ENCODE measurements around the gene CLIP1.
"Not testable (repeated sequence)": the region's sequence is repeated elsewhere in the genome, so short reads cannot be mapped to it uniquely, and the experiment has no call there.

Gene CLIP1

DNA sequence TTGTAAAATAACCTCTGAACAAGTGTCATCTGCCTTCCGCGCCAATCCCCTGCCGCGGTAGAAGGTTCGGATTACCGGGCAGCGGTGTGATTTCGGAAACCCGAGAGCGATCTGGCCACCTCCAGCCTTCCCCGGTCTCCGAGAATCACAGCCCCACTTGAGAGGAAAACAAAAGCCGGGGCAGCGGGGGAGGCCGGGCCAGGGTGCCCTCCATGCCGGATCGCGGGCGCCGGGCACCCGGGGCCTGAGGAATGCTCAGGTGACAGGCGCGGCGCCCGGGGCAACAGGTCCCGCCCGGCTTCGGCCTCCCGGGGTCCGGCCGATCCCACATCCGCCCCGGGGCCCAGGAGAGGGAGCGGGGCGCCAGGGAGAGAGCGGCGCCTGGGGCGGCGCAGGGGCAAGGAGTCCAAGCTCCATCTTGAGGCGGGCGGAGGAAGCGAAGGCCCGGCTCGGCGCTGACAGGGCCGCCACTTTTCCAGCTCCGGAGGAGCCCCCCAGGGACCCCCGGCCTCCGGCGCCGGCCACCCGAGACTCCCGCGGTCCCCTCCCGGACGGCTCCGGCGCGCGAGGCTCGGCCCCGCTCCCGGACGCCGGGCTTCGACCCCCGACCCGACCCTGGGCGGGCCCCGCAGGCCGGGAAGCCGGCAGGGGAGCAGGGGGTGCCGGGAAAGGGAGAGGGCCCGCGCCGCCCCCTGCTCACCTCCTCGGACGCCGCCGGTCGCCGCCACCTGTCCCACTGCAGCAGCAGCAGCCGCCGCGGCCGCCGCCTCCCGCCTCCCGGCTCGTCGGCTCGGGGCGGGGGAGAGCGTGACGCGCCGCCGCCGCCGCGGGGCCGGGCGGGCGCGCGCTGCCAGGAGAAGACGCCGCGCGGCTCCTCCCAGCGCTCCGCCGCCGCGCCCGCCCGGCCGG is at the start of gene CLIP1:
Gene CLIP1 (minus strand): TSS at position 849 of the 909 bp plus-strand sequence. CDS start 42,217 bp downstream, outside the sequence.
- Histone ChIP-seq H3K9me2 (replicated peaks; ENCODE audit: control insufficient read depth, low read length) (no peaks in the 10 kb centered on the region), H3K4me2 (ENCODE audit: low read length) (peak within 1 kb of the TSS; percentile 94), H3K27ac (ENCODE audit: low read depth, low read length) (peak within 1 kb of the TSS; percentile 21), H3K4me3 (ENCODE audit: low read length) (peak within 1 kb of the TSS; percentile 94), H3K27me3 (ENCODE audit: control insufficient read depth, low read length) (peaks cover 7% of the 10 kb centered on the region), H3K36me3 (ENCODE audit: control insufficient read depth, low read length) (no peaks in the 10 kb centered on the region), H3K79me2 (ENCODE audit: control insufficient read depth, low read length) (peaks cover 35% of the 10 kb centered on the region), H3K9me3 (ENCODE audit: control insufficient read depth, insufficient read depth, low read length) (no peaks in the 10 kb centered on the region), H3F3A (ENCODE audit: control insufficient read depth, insufficient read depth) (peaks cover 19% of the 10 kb centered on the region), H3K4me1 (ENCODE audit: control insufficient read depth, low read length) (peaks cover 56% of the 10 kb centered on the region), H4K20me1 (ENCODE audit: control insufficient read depth, insufficient read depth, low read depth, low read length) (no peaks in the 10 kb centered on the region)
- no peak for TF ChIP-seq EZH2phosphoT487 (IDR thresholded peaks at IDR 0.05; ENCODE audit: borderline replicate concordance, low read length)
- TF ChIP-seq, protein P1, sequence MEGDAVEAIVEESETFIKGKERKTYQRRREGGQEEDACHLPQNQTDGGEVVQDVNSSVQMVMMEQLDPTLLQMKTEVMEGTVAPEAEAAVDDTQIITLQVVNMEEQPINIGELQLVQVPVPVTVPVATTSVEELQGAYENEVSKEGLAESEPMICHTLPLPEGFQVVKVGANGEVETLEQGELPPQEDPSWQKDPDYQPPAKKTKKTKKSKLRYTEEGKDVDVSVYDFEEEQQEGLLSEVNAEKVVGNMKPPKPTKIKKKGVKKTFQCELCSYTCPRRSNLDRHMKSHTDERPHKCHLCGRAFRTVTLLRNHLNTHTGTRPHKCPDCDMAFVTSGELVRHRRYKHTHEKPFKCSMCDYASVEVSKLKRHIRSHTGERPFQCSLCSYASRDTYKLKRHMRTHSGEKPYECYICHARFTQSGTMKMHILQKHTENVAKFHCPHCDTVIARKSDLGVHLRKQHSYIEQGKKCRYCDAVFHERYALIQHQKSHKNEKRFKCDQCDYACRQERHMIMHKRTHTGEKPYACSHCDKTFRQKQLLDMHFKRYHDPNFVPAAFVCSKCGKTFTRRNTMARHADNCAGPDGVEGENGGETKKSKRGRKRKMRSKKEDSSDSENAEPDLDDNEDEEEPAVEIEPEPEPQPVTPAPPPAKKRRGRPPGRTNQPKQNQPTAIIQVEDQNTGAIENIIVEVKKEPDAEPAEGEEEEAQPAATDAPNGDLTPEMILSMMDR (IDR thresholded peaks at IDR 0.05; ENCODE audit: low read depth, low read length, poor library complexity, severe bottlenecking), result peak; percentile 42

DNA sequence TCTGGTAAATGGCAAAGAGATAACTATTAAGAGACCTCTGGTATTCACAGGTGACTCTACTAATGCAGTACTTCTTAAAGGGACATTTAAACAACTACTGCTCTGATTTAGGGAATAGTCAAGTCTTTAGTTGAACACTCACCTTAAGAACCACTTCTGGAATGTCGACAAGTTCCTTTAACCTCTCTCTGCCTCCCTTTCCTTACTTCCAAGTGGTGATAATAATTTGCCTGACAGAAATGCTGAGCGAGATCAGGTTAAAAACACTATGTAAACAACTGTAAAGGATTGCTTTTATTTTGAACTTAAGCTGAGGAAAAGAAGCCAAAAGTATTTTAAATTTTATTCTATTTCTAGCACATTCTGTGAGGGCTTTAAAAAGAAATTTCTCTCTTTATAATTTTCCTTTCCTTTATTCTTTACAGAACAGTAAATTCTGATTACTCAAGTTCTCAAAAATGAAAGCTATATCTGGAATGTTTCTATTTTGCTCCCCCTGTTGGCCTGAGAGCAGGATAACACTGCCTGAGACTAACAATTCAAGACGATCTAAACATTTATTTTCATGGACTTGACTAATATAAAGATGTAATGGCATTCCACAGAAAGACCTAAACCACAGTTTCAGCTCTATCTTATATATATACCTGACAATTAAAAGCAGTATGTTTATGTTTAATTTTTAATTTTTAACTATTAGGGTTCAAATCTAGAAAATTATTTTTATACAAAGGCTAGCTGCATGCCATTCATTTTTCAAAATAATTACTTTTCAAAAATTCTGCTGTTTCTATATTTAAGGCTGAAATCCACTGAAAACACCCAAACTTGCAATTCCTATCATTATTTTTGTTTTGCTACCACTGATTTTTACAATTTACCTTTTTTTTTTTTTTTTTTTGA is 49.1 kb upstream of the CLIP1 start:
- no peak overlapping the region for H3K4me3 ChIP-seq (ENCODE audit: low read length)
- peaks cover 47% of the 10 kb centered on the region for H3K36me3 ChIP-seq (ENCODE audit: control insufficient read depth, low read length)
- H3K27me3 ChIP-seq (ENCODE audit: control insufficient read depth, low read length), result no peaks in the 10 kb centered on the region
- H3F3A ChIP-seq (ENCODE audit: control insufficient read depth, insufficient read depth), result peaks cover 19% of the 10 kb centered on the region
- H3K4me2 ChIP-seq (ENCODE audit: low read length), result no peak overlapping the region
- no peaks in the 10 kb centered on the region for H3K9me2 ChIP-seq (replicated peaks; ENCODE audit: control insufficient read depth, low read length)
- peaks cover 3% of the 10 kb centered on the region for H3K4me1 ChIP-seq (ENCODE audit: control insufficient read depth, low read length)
- no peaks in the 10 kb centered on the region for H3K79me2 ChIP-seq (ENCODE audit: control insufficient read depth, low read length)
- no peak overlapping the region for H3K27ac ChIP-seq (ENCODE audit: low read depth, low read length)
- no peaks in the 10 kb centered on the region for H3K9me3 ChIP-seq (ENCODE audit: control insufficient read depth, insufficient read depth, low read length)
- H4K20me1 ChIP-seq (ENCODE audit: control insufficient read depth, insufficient read depth, low read depth, low read length), result no peaks in the 10 kb centered on the region
- TF ChIP-seq, protein P1 (IDR thresholded peaks at IDR 0.05; ENCODE audit: low read depth, low read length, poor library complexity, severe bottlenecking), result peak; percentile 70
- TF ChIP-seq EZH2phosphoT487 (IDR thresholded peaks at IDR 0.05; ENCODE audit: borderline replicate concordance, low read length), result no peak

DNA sequence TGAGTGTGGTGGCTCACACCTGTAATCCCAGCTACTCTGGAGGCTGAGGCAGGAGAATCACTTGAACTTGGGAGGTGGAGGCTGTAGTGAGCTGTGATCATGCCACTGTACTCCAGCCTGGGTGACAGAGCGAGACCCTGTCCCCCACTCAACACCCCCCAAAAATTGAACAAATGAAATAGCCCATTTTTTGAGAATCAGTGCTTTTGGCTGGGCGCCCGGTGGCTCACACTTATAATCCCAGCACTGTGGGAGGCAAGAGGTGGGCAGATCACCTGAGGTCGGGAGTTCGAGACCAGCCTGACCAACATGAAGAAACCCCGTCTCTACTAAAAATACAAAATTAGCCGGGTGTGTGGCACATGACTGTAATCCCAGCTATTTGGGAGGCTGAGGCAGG is 48.1 kb upstream of the CLIP1 start:
- Histone ChIP-seq H3K36me3 (ENCODE audit: control insufficient read depth, low read length) (peaks cover 37% of the 10 kb centered on the region), H3F3A (ENCODE audit: control insufficient read depth, insufficient read depth) (peaks cover 19% of the 10 kb centered on the region)
- H3K4me2 ChIP-seq (ENCODE audit: low read length); H3K9me3 ChIP-seq (ENCODE audit: control insufficient read depth, insufficient read depth, low read length); H3K4me3 ChIP-seq (ENCODE audit: low read length); H4K20me1 ChIP-seq (ENCODE audit: control insufficient read depth, insufficient read depth, low read depth, low read length); H3K79me2 ChIP-seq (ENCODE audit: control insufficient read depth, low read length); H3K27me3 ChIP-seq (ENCODE audit: control insufficient read depth, low read length); H3K9me2 ChIP-seq (replicated peaks; ENCODE audit: control insufficient read depth, low read length); H3K27ac ChIP-seq (ENCODE audit: low read depth, low read length); H3K4me1 ChIP-seq (ENCODE audit: control insufficient read depth, low read length): not testable (repeated sequence)

DNA sequence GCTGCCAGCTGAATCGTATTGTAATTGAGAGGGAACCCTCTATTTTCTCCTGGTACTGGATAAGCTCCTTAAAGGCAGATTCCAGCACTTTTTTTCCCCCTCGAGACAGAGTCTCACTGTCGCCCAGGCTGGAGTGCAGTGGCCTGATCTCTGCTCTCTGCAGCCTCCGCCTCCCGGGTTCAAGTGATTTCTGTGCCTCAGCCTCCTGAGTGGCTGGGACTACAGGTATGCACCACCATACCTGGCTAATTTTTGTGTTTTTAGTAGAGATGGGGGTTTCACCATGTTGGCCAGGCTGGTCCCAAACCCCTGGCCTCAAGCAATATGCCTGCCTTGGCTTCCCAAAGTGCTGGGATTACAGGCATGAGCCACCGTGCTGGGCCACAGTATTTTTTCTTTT is 47.4 kb upstream of the CLIP1 start:
- H3K4me2 ChIP-seq (ENCODE audit: low read length); H3K27ac ChIP-seq (ENCODE audit: low read depth, low read length); H3K79me2 ChIP-seq (ENCODE audit: control insufficient read depth, low read length); H3K9me2 ChIP-seq (replicated peaks; ENCODE audit: control insufficient read depth, low read length); H3K4me1 ChIP-seq (ENCODE audit: control insufficient read depth, low read length); H4K20me1 ChIP-seq (ENCODE audit: control insufficient read depth, insufficient read depth, low read depth, low read length); H3K27me3 ChIP-seq (ENCODE audit: control insufficient read depth, low read length); H3K9me3 ChIP-seq (ENCODE audit: control insufficient read depth, insufficient read depth, low read length); H3K4me3 ChIP-seq (ENCODE audit: low read length): not testable (repeated sequence)
- peaks cover 19% of the 10 kb centered on the region for H3F3A ChIP-seq (ENCODE audit: control insufficient read depth, insufficient read depth)
- H3K36me3 ChIP-seq (ENCODE audit: control insufficient read depth, low read length), result peaks cover 31% of the 10 kb centered on the region
